GM12872 (cell line): ENCODE measurements around the gene HNRNPH2.

ENCODE experiments used
- TF ChIP-seq, protein P1 (sequence below): IDR thresholded peaks from 3 replicates; pipeline ENCODE4 v1.5.1; 2011; ENCODE audit warnings: low read depth, mild to moderate bottlenecking, low read length, moderate library complexity; ENCODE audit not compliant: insufficient read depth

The HNRNPH2 gene, protein sequence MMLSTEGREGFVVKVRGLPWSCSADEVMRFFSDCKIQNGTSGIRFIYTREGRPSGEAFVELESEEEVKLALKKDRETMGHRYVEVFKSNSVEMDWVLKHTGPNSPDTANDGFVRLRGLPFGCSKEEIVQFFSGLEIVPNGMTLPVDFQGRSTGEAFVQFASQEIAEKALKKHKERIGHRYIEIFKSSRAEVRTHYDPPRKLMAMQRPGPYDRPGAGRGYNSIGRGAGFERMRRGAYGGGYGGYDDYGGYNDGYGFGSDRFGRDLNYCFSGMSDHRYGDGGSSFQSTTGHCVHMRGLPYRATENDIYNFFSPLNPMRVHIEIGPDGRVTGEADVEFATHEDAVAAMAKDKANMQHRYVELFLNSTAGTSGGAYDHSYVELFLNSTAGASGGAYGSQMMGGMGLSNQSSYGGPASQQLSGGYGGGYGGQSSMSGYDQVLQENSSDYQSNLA

DNA sequence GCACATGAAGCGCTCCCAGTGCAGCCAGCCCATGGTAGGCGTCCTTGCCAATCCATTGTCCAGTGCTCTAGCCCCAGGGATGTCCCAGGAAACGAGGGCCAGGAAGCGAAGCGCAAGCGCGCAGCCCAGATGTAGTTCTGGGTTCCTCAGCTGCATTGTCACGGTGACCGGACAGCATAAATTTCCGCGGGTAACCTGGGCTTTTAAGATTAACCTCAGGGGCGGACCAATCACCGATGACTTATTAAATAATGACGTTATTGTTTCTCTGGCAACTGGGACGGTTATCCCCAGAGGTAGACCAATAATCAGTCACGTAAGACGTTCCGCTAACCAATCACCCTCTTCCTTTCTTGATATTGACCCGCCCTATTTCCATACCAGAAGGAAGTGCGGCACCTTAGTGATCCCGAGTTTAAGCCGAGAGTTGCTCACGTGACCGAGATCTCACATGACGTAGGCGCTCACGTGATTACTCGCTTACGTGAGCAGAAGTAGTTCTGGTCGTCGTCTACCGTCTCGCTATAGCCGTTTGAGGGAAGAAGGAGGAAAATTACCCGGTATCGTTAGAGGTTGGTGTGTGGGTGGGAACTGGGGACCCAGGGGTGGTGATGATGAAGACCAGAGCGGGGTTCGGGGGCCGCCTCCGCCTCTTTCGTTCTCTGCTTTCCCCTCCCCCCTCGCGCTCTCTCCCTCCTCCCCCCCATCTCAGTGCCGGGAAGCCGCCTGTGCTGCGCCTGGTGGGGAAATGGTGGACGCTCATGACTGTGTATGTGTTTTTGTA is at the start of gene HNRNPH2, which contains the start of gene GLA:
Gene HNRNPH2 (plus strand): TSS at position 475 of the 784 bp plus-strand sequence. CDS start 3,767 bp downstream, outside the sequence.
Gene GLA (minus strand): TSS at position 178 of the 784 bp plus-strand sequence. CDS start 22 bp downstream, at position 156.
- TF ChIP-seq, protein P1, sequence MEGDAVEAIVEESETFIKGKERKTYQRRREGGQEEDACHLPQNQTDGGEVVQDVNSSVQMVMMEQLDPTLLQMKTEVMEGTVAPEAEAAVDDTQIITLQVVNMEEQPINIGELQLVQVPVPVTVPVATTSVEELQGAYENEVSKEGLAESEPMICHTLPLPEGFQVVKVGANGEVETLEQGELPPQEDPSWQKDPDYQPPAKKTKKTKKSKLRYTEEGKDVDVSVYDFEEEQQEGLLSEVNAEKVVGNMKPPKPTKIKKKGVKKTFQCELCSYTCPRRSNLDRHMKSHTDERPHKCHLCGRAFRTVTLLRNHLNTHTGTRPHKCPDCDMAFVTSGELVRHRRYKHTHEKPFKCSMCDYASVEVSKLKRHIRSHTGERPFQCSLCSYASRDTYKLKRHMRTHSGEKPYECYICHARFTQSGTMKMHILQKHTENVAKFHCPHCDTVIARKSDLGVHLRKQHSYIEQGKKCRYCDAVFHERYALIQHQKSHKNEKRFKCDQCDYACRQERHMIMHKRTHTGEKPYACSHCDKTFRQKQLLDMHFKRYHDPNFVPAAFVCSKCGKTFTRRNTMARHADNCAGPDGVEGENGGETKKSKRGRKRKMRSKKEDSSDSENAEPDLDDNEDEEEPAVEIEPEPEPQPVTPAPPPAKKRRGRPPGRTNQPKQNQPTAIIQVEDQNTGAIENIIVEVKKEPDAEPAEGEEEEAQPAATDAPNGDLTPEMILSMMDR: no peak

DNA sequence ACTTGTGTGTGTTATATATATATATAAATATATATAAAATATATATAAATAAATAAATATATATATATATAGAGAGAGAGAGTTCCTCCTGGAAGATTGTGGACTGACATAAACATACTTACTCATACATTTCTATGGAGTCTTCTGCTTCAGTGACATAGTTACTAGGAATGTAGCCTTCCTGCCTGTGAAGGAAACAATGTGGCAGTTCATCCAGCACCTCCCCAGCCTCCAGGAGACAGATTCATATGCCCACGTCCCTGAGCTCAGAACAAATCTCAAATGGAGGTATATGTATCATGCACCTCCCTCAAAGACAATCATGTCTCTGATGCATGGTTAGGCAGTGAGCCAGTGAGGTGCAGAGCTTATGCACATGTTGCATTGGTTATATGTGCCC is 48.1 kb upstream of the HNRNPH2 start:
- TF ChIP-seq, protein P1: no peak

GRCh38 chrX:101360390-101360789 is 47.6 kb upstream of the HNRNPH2 start:
- TF ChIP-seq, protein P1: no peak

- TF ChIP-seq, protein P1: no peak
Observed at GRCh38 chrX:101362116-101362515, 45.9 kb upstream of the HNRNPH2 start.

DNA sequence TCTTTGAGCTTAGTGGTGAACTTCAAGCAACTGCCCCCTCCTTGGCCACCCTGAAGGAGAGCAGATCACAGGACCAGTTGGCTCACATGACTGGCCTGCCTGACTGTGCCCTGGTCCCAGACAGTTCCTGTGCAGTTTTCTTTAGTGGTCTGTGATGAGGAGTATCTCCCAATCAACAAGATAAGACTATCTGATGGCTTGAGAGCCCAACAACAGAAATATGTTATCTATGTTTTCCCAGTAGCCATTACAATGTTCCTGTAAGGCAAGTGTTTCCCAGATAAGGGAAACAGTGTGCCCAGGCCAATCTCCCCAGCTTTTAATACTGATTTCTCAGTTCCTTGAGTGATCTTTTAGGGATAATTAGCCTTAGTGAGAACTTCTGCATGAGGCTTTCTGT is 45.3 kb upstream of the HNRNPH2 start:
- TF ChIP-seq, protein P1: no peak

DNA sequence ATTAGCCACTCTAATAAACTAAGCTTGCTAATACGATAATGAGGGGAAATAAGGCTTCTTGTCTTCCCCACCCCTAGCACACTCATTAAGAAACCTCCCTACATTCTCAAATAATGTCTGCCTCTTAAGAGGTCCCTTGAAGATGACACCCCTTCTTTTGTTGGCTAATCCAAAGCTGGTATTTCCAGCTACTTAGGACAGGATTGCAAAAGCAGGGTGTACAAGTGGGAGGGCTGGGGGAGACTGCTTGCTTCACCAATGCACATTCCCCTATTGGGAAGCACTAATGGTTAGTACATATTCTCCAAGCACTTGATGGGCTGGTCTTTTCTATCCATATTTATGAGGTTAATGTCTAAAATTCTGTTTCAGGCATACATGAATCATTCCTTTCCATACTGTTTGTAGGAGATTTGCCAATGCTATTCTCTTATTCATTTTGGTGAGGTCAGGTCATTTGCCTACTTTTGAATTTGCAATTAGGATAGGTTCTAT is 42.7 kb upstream of the HNRNPH2 start:
- TF ChIP-seq, protein P1: no peak

DNA sequence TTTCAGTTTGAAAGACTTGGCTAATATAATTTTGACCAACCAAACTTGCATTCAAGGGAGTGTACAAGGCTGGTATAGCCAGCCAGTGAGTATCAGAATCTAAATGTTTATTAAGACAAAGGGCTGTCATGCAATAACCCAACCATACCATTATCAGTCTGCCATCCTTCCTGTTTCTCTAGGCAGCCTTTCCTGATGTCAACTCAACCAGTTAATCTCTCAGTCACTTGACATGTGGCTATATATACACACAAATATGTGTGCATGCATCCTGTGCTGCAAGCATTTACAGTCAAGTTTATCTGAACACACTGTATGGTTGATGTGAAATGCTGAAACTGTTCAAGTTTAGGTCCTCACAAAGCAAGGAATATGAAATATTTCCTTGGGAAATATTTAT is 39.2 kb upstream of the HNRNPH2 start:
- TF ChIP-seq, protein P1: no peak
